ENCODE results near the gene SRRM3.

Gene SRRM3

GRCh38 chr7:76326646-76327233, 125.0 kb downstream of the SRRM3 start:
- no peaks in the 10 kb centered on the region for H3K9me3 ChIP-seq (ENCODE audit: control insufficient read depth, insufficient read depth, low read length)
- no peaks in the 10 kb centered on the region for H3K27me3 ChIP-seq (ENCODE audit: control insufficient read depth, low read length)
- TF ChIP-seq CTCF (IDR thresholded peaks at IDR 0.05; ENCODE audit: low read depth, low read length, poor library complexity, severe bottlenecking): no peak
- no peak for TF ChIP-seq EZH2phosphoT487 (IDR thresholded peaks at IDR 0.05; ENCODE audit: borderline replicate concordance, low read length)
- H3K36me3 ChIP-seq (ENCODE audit: control insufficient read depth, low read length): peaks cover 62% of the 10 kb centered on the region
- H3K79me2 ChIP-seq (ENCODE audit: control insufficient read depth, low read length): peaks cover 54% of the 10 kb centered on the region
- H3F3A ChIP-seq (ENCODE audit: control insufficient read depth, insufficient read depth): peaks cover 18% of the 10 kb centered on the region
- no peak overlapping the region for H3K27ac ChIP-seq (ENCODE audit: low read depth, low read length)
- H3K9me2 ChIP-seq (replicated peaks; ENCODE audit: control insufficient read depth, low read length): no peaks in the 10 kb centered on the region
- peaks cover 13% of the 10 kb centered on the region for H4K20me1 ChIP-seq (ENCODE audit: control insufficient read depth, insufficient read depth, low read depth, low read length)
- H3K4me3 ChIP-seq (ENCODE audit: low read length): no peak overlapping the region
- no peak overlapping the region for H3K4me2 ChIP-seq (ENCODE audit: low read length)
- H3K4me1 ChIP-seq (ENCODE audit: control insufficient read depth, low read length): no peaks in the 10 kb centered on the region

- Histone ChIP-seq H3F3A (ENCODE audit: control insufficient read depth, insufficient read depth) (peaks cover 13% of the 10 kb centered on the region), H3K36me3 (ENCODE audit: control insufficient read depth, low read length) (peaks cover 71% of the 10 kb centered on the region), H3K4me2 (ENCODE audit: low read length) (no peak overlapping the region), H3K9me2 (replicated peaks; ENCODE audit: control insufficient read depth, low read length) (no peaks in the 10 kb centered on the region), H3K27ac (ENCODE audit: low read depth, low read length) (no peak overlapping the region), H3K9me3 (ENCODE audit: control insufficient read depth, insufficient read depth, low read length) (no peaks in the 10 kb centered on the region), H3K79me2 (ENCODE audit: control insufficient read depth, low read length) (peaks cover 63% of the 10 kb centered on the region), H3K27me3 (ENCODE audit: control insufficient read depth, low read length) (no peaks in the 10 kb centered on the region), H4K20me1 (ENCODE audit: control insufficient read depth, insufficient read depth, low read depth, low read length) (peaks cover 20% of the 10 kb centered on the region), H3K4me1 (ENCODE audit: control insufficient read depth, low read length) (no peaks in the 10 kb centered on the region), H3K4me3 (ENCODE audit: low read length) (no peak overlapping the region)
- TF ChIP-seq EZH2phosphoT487 (IDR thresholded peaks at IDR 0.05; ENCODE audit: borderline replicate concordance, low read length): no peak
- no peak for TF ChIP-seq CTCF (IDR thresholded peaks at IDR 0.05; ENCODE audit: low read depth, low read length, poor library complexity, severe bottlenecking)
Observed at GRCh38 chr7:76327610-76328009, 125.9 kb downstream of the SRRM3 start.

GRCh38 chr7:76328389-76328788, 126.7 kb downstream of the SRRM3 start:
- Histone ChIP-seq H3F3A (ENCODE audit: control insufficient read depth, insufficient read depth) (peaks cover 9% of the 10 kb centered on the region; the same call in 1 of the 2 replicates), H4K20me1 (ENCODE audit: control insufficient read depth, insufficient read depth, low read depth, low read length) (peaks cover 23% of the 10 kb centered on the region), H3K4me1 (ENCODE audit: control insufficient read depth, low read length) (0 out of 2 replicates have a peak, but pooled peaks cover under 1% of the 10 kb centered on the region), H3K27ac (ENCODE audit: low read depth, low read length) (no peak overlapping the region), H3K27me3 (ENCODE audit: control insufficient read depth, low read length) (no peaks in the 10 kb centered on the region), H3K9me2 (replicated peaks; ENCODE audit: control insufficient read depth, low read length) (no peaks in the 10 kb centered on the region), H3K4me3 (ENCODE audit: low read length) (no peak overlapping the region), H3K9me3 (ENCODE audit: control insufficient read depth, insufficient read depth, low read length) (no peaks in the 10 kb centered on the region), H3K4me2 (ENCODE audit: low read length) (no peak overlapping the region), H3K79me2 (ENCODE audit: control insufficient read depth, low read length) (peaks cover 71% of the 10 kb centered on the region), H3K36me3 (ENCODE audit: control insufficient read depth, low read length) (peaks cover 77% of the 10 kb centered on the region)
- no peak for TF ChIP-seq EZH2phosphoT487 (IDR thresholded peaks at IDR 0.05; ENCODE audit: borderline replicate concordance, low read length)
- TF ChIP-seq CTCF (IDR thresholded peaks at IDR 0.05; ENCODE audit: low read depth, low read length, poor library complexity, severe bottlenecking): no peak
